Measurements from ENCODE around the gene STEAP1B. TPM values are rescaled to one million over a fixed set of nuclear protein-coding genes. Genes with fewer than 3 reads are reported as not detected.
"Not testable (repeated sequence)": the region's sequence is repeated elsewhere in the genome, so short reads cannot be mapped to it uniquely, and the experiment has no call there.

The STEAP1B gene
- total and polyA plus RNA-seq, 2 experiments from 2014 or later: 0.16 TPM; not detected in 1

DNA sequence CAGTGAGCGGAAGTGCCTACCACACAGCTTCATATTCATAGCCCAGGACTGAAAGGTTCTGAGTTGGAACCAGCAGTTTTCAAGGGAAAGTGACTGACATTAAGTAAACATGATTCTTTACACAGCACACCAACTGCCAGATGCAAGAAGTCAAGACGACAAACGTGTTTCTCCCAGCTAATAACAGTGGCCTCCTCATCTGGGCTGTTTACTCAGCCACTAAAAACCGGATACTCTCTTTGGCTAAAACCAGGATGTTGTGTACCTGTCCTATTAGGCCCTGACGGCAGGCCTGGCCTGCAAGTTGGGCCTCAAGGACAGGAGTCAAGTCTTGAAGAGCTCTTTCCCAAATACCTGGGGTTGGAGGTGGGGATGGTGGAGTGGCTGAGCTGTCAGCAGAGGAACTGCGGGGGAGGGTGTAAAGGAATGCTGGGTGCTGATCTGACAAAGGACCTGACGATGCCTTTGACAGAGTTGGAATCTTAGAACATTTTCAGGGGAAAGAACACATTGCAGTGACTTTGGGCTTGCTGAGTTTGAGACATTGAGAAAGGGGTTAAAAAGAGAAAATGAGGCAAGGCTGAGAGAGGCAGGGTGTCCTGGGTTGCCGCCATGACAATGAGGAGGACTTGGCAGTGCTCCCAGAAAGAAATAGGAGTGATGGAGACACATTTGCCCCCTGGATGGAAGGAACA, 57.7 kb downstream of the STEAP1B start:
- Histone ChIP-seq H3K79me2 (no peaks in the 10 kb centered on the region), H3K9me2 (replicated peaks; ENCODE audit: insufficient read depth) (no peaks in the 10 kb centered on the region), H4K20me1 (ENCODE audit: insufficient read depth, poor library complexity, severe bottlenecking) (no peaks in the 10 kb centered on the region), H3K4me1 (ENCODE audit: insufficient read depth) (peaks cover 13% of the 10 kb centered on the region), H3K27ac (no peak overlapping the region), H3K4me3 (no peak overlapping the region), H3K4me2 (no peak overlapping the region), H3K9me3 (ENCODE audit: low read depth) (no peaks in the 10 kb centered on the region), H3K36me3 (replicated peaks; ENCODE audit: insufficient read depth, low read depth) (no peaks in the 10 kb centered on the region), H2AFZ (no peak overlapping the region), H3K27me3 (no peaks in the 10 kb centered on the region)
- WGBS (ENCODE audit: low lambda C conversion rate, missing lambda C conversion rate): 55% methylated on average over 8 of the region's 8 CpGs
- DNase-seq (ENCODE audit: low spot score): no peak
- TF ChIP-seq EZH2 (IDR thresholded peaks at IDR 0.05; ENCODE audit: borderline replicate concordance) (no peak), EZH2phosphoT487 (IDR thresholded peaks at IDR 0.05; ENCODE audit: low read depth, severe bottlenecking, unreplicated experiment) (no peak), CTCF (IDR thresholded peaks at IDR 0.05; ENCODE audit: poor library complexity) (no peak)

DNA sequence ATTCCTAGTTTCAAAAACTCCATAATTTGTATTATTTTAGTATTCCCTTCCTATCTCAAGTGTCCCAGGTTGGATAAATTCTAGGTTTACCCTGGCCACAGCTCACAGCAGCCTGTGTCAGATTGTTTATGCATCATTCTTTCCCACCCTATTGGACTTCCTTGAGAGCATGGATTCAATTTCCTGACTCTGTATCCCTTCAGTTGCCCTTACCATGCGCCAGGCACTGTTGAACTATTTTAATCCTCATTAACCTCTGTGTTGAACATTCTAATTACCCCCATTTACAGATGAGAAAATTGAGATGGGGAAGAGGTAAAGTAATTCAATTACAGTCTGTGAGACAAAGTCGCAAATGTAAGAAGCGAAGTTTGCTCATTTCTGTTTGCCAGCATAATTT, 58.8 kb downstream of the STEAP1B start:
- no peaks in the 10 kb centered on the region for H3K9me3 ChIP-seq (ENCODE audit: low read depth)
- no peak overlapping the region for H2AFZ ChIP-seq
- H3K4me3 ChIP-seq: no peak overlapping the region
- no peaks in the 10 kb centered on the region for H3K27me3 ChIP-seq
- H4K20me1 ChIP-seq (ENCODE audit: insufficient read depth, poor library complexity, severe bottlenecking): no peaks in the 10 kb centered on the region
- H3K4me1 ChIP-seq (ENCODE audit: insufficient read depth): peaks cover 13% of the 10 kb centered on the region
- no peak for DNase-seq (ENCODE audit: low spot score)
- H3K27ac ChIP-seq: no peak overlapping the region
- H3K36me3 ChIP-seq (replicated peaks; ENCODE audit: insufficient read depth, low read depth): no peaks in the 10 kb centered on the region
- no peak overlapping the region for H3K4me2 ChIP-seq
- H3K79me2 ChIP-seq: no peaks in the 10 kb centered on the region
- no peaks in the 10 kb centered on the region for H3K9me2 ChIP-seq (replicated peaks; ENCODE audit: insufficient read depth)
- 88% methylated on average over 3 of the region's 3 CpGs for WGBS (ENCODE audit: low lambda C conversion rate, missing lambda C conversion rate)
- TF ChIP-seq CTCF (IDR thresholded peaks at IDR 0.05; ENCODE audit: poor library complexity) (no peak), EZH2phosphoT487 (IDR thresholded peaks at IDR 0.05; ENCODE audit: low read depth, severe bottlenecking, unreplicated experiment) (no peak), EZH2 (IDR thresholded peaks at IDR 0.05; ENCODE audit: borderline replicate concordance) (no peak)

DNA sequence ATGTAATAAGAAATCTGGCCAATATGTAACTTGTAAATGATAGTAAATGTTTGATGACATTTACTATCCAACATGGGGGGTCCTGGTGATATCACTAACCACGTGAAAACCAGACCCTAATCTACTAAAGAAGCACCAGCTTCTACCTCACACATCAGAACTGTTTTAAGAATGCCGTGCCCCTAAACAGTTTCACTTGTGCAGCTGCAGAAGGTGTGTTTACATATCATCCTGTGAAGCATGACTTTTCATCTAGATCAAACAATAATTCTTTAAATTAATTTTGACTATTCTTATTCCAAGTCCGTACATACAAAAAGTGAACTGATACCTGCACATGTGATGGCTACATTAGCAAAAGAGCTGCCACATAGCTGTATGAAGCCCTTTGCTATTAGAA, 61.0 kb downstream of the STEAP1B start:
- TF ChIP-seq EZH2 (IDR thresholded peaks at IDR 0.05; ENCODE audit: borderline replicate concordance) (no peak), CTCF (IDR thresholded peaks at IDR 0.05; ENCODE audit: poor library complexity) (no peak), EZH2phosphoT487 (IDR thresholded peaks at IDR 0.05; ENCODE audit: low read depth, severe bottlenecking, unreplicated experiment) (no peak)
- Histone ChIP-seq H3K27me3 (no peaks in the 10 kb centered on the region), H3K27ac (no peak overlapping the region), H3K9me3 (ENCODE audit: low read depth) (no peaks in the 10 kb centered on the region), H4K20me1 (ENCODE audit: insufficient read depth, poor library complexity, severe bottlenecking) (no peaks in the 10 kb centered on the region), H3K9me2 (replicated peaks; ENCODE audit: insufficient read depth) (no peaks in the 10 kb centered on the region), H3K79me2 (no peaks in the 10 kb centered on the region), H3K4me2 (no peak overlapping the region), H2AFZ (no peak overlapping the region), H3K36me3 (replicated peaks; ENCODE audit: insufficient read depth, low read depth) (no peaks in the 10 kb centered on the region), H3K4me3 (no peak overlapping the region), H3K4me1 (ENCODE audit: insufficient read depth) (peaks cover 13% of the 10 kb centered on the region)
- no peak for DNase-seq (ENCODE audit: low spot score)
- 80% methylated on average over 3 of the region's 3 CpGs for WGBS (ENCODE audit: low lambda C conversion rate, missing lambda C conversion rate)

DNA sequence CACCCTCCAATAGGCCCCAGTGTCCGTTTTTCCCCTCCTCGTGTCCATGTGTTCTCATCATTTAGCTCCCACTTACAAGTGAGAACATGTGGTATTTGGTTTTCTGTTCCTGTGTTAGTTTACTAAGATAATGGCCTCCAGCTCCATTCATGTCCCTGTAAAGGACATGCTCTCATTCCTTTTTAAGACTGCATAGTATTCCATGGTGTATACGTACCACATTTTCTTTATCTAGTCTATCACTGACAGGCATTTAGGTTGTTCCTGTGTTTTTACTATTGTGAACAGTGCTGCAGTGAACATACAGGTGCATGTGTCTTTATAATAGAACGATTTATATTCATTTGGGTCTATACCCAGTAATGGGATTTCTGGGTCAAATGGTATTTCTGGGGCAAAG, 63.4 kb downstream of the STEAP1B start:
- not testable (repeated sequence) for H3K4me1 ChIP-seq (ENCODE audit: insufficient read depth); H3K9me3 ChIP-seq (ENCODE audit: low read depth); H3K9me2 ChIP-seq (replicated peaks; ENCODE audit: insufficient read depth); H4K20me1 ChIP-seq (ENCODE audit: insufficient read depth, poor library complexity, severe bottlenecking); DNase-seq (ENCODE audit: low spot score); H2AFZ ChIP-seq; H3K27me3 ChIP-seq; H3K4me3 ChIP-seq; H3K36me3 ChIP-seq (replicated peaks; ENCODE audit: insufficient read depth, low read depth); H3K4me2 ChIP-seq; H3K27ac ChIP-seq; H3K79me2 ChIP-seq
- WGBS (ENCODE audit: low lambda C conversion rate, missing lambda C conversion rate): 94% methylated on average over 4 of the region's 4 CpGs

Data from hepatocyte (in vitro differentiated cells).